LNCAP (cell line): Measurements from ENCODE around the gene IPCEF1.

Experiments used
- CTCF ChIP-seq: fragments of 450-650 bp; IDR thresholded peaks from 2 replicates; pipeline ENCODE4 v1.5.1; 2017; ENCODE audit warnings: mild to moderate bottlenecking

The IPCEF1 gene

GRCh38 chr6:154167126-154167525, 189.5 kb downstream of the IPCEF1 start:
- no peak for TF ChIP-seq CTCF

GRCh38 chr6:154166140-154166539, 190.5 kb downstream of the IPCEF1 start:
- TF ChIP-seq CTCF, result no peak

GRCh38 chr6:154165478-154165877, 191.1 kb downstream of the IPCEF1 start:
- TF ChIP-seq CTCF, result no peak

- TF ChIP-seq CTCF, result no peak
Measured at GRCh38 chr6:154164397-154164796, 192.2 kb downstream of the IPCEF1 start.

- TF ChIP-seq CTCF, result no peak
Measured at GRCh38 chr6:154161689-154162088, 194.9 kb downstream of the IPCEF1 start.

- TF ChIP-seq CTCF, result no peak
Measured at GRCh38 chr6:154159126-154159525, 197.5 kb downstream of the IPCEF1 start.

GRCh38 chr6:154157706-154158105, 198.9 kb downstream of the IPCEF1 start:
- TF ChIP-seq CTCF, result no peak

- TF ChIP-seq CTCF, result no peak
Measured at GRCh38 chr6:154157082-154157481, 199.5 kb downstream of the IPCEF1 start.
